Measurements from ENCODE around the gene SULT2B1. TPM values are rescaled to one million over a fixed set of nuclear protein-coding genes. Genes with fewer than 3 reads are reported as not detected.

Gene SULT2B1
- total and polyA plus RNA-seq, 2 experiments from 2014 or later, result 0.79 TPM; not detected in 1

DNA sequence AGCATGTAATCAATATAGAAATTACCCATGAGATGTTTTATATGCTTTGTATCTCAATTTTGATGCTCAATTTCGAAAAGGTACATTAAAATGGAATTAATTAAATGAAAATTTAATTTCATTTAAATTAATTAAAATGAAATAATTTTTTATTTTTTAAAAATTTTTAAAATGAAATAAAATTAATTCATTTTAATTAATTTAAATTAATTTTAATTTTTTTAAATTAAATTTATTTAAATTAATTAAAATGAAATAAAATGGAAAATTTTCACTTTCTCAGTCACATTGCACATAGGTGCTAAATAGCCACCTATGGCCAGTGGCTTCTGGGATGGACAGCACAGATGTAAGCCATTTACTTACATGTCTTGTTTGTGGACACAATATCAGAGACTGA, 4.2 kb upstream of the SULT2B1 start:
- Histone ChIP-seq H2AFZ (no peak overlapping the region), H3K4me1 (ENCODE audit: insufficient read depth) (no peaks in the 10 kb centered on the region), H3K4me3 (no peak overlapping the region), H3K79me2 (no peaks in the 10 kb centered on the region), H3K36me3 (replicated peaks; ENCODE audit: insufficient read depth, low read depth) (no peaks in the 10 kb centered on the region), H3K4me2 (no peak overlapping the region), H3K27me3 (no peaks in the 10 kb centered on the region), H3K9me3 (ENCODE audit: low read depth) (no peaks in the 10 kb centered on the region), H4K20me1 (ENCODE audit: insufficient read depth, poor library complexity, severe bottlenecking) (no peaks in the 10 kb centered on the region), H3K9me2 (replicated peaks; ENCODE audit: insufficient read depth) (no peaks in the 10 kb centered on the region), H3K27ac (no peak overlapping the region)
- no peak for TF ChIP-seq EZH2phosphoT487 (IDR thresholded peaks at IDR 0.05; ENCODE audit: low read depth, severe bottlenecking, unreplicated experiment)
- 88% methylated on average over 1 of the region's 1 CpG for WGBS (ENCODE audit: low lambda C conversion rate, missing lambda C conversion rate)
- no peak for DNase-seq (ENCODE audit: low spot score)

DNA sequence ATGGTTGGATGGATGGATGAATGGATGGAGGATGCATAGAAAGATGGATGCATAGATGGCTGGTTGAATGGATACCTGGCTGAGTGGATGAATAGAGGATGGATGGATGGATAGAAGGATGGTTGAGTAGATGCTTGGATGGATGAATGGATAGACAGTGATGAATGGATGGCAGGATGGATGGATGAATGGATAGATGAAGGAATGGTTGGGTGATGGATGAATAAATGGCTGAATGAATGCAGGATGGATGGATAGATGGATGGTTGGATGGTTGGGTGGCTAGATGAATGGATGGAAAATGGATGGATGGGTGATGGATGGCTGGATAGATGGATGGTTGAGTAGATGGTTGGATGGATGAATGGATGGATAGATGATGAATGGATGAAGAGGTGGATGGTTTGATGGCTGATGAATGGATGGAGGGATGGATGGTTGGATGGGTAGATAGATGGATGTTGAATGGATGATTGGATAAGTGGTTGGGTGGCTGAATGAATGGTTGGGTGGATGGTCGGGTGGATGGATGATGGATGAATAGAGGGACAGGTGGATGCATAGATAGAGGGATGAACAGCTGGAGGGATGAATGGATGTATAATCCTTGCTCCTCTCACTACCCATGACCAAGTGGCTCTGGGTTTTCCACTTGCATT, 3.6 kb upstream of the SULT2B1 start:
- Histone ChIP-seq H3K27ac (no peak overlapping the region), H3K27me3 (no peaks in the 10 kb centered on the region), H2AFZ (no peak overlapping the region), H4K20me1 (ENCODE audit: insufficient read depth, poor library complexity, severe bottlenecking) (no peaks in the 10 kb centered on the region), H3K4me3 (no peak overlapping the region), H3K4me2 (no peak overlapping the region), H3K4me1 (ENCODE audit: insufficient read depth) (peaks cover 5% of the 10 kb centered on the region), H3K79me2 (no peaks in the 10 kb centered on the region), H3K36me3 (replicated peaks; ENCODE audit: insufficient read depth, low read depth) (no peaks in the 10 kb centered on the region), H3K9me3 (ENCODE audit: low read depth) (no peaks in the 10 kb centered on the region), H3K9me2 (replicated peaks; ENCODE audit: insufficient read depth) (no peaks in the 10 kb centered on the region)
- whole genome bisulfite sequencing (ENCODE audit: low lambda C conversion rate, missing lambda C conversion rate), result 77% methylated on average over 1 of the region's 1 CpG
- TF ChIP-seq EZH2 (IDR thresholded peaks at IDR 0.05; ENCODE audit: borderline replicate concordance) (no peak), EZH2phosphoT487 (IDR thresholded peaks at IDR 0.05; ENCODE audit: low read depth, severe bottlenecking, unreplicated experiment) (no peak)
- TF ChIP-seq, protein P1, sequence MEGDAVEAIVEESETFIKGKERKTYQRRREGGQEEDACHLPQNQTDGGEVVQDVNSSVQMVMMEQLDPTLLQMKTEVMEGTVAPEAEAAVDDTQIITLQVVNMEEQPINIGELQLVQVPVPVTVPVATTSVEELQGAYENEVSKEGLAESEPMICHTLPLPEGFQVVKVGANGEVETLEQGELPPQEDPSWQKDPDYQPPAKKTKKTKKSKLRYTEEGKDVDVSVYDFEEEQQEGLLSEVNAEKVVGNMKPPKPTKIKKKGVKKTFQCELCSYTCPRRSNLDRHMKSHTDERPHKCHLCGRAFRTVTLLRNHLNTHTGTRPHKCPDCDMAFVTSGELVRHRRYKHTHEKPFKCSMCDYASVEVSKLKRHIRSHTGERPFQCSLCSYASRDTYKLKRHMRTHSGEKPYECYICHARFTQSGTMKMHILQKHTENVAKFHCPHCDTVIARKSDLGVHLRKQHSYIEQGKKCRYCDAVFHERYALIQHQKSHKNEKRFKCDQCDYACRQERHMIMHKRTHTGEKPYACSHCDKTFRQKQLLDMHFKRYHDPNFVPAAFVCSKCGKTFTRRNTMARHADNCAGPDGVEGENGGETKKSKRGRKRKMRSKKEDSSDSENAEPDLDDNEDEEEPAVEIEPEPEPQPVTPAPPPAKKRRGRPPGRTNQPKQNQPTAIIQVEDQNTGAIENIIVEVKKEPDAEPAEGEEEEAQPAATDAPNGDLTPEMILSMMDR (IDR thresholded peaks at IDR 0.05; ENCODE audit: poor library complexity), result no peak
- DNase-seq (ENCODE audit: low spot score), result no peak

- H3K4me2 ChIP-seq, result no peak overlapping the region
- WGBS (ENCODE audit: low lambda C conversion rate, missing lambda C conversion rate), result 83% methylated on average over 5 of the region's 5 CpGs
Measured at GRCh38 chr19:48549380-48549779, 2.6 kb upstream of the SULT2B1 start.

More at GRCh38 chr19:48549380-48549779, 2.6 kb upstream of the SULT2B1 start:
- Histone ChIP-seq H3K9me2 (replicated peaks; ENCODE audit: insufficient read depth) (no peaks in the 10 kb centered on the region), H3K9me3 (ENCODE audit: low read depth) (no peaks in the 10 kb centered on the region), H3K4me3 (no peak overlapping the region), H3K27ac (no peak overlapping the region), H3K36me3 (replicated peaks; ENCODE audit: insufficient read depth, low read depth) (no peaks in the 10 kb centered on the region), H3K79me2 (no peaks in the 10 kb centered on the region), H3K4me1 (ENCODE audit: insufficient read depth) (peaks cover 13% of the 10 kb centered on the region), H4K20me1 (ENCODE audit: insufficient read depth, poor library complexity, severe bottlenecking) (no peaks in the 10 kb centered on the region), H3K27me3 (no peaks in the 10 kb centered on the region), H2AFZ (no peak overlapping the region)
- TF ChIP-seq EZH2 (IDR thresholded peaks at IDR 0.05; ENCODE audit: borderline replicate concordance) (no peak), EZH2phosphoT487 (IDR thresholded peaks at IDR 0.05; ENCODE audit: low read depth, severe bottlenecking, unreplicated experiment) (no peak)
- TF ChIP-seq, protein P1 (IDR thresholded peaks at IDR 0.05; ENCODE audit: poor library complexity), result no peak
- no peak for DNase-seq (ENCODE audit: low spot score)
